Cerebellar nuclear complex (tissue), 1 donor: ENCODE results near the gene LRRFIP2.
"Not testable (repeated sequence)": the region's sequence is repeated elsewhere in the genome, so short reads cannot be mapped to it uniquely, and the experiment has no call there.

Experiments
- DNase-seq, 2 experiments: peaks; one replicate each; lab custom pipeline; 2025; lab: John Stamatoyannopoulos, UW

Gene LRRFIP2

GRCh38 chr3:37067577-37067976, 106.8 kb downstream of the LRRFIP2 start:
- no peak for DNase-seq

GRCh38 chr3:37064747-37065146, 109.6 kb downstream of the LRRFIP2 start:
- DNase-seq, result no peak

- DNase-seq, result no peak
These were observed 116.3 kb downstream of the LRRFIP2 start for GRCh38 chr3:37058117-37058516.

- DNase-seq, result no peak
These were observed 117.6 kb downstream of the LRRFIP2 start for GRCh38 chr3:37056826-37057225.

GRCh38 chr3:37055077-37055476, 119.3 kb downstream of the LRRFIP2 start:
- not testable (repeated sequence) for DNase-seq

GRCh38 chr3:37054370-37054769, 120.0 kb downstream of the LRRFIP2 start:
- DNase-seq, result no peak

- no peak for DNase-seq
These were observed 120.6 kb downstream of the LRRFIP2 start for GRCh38 chr3:37053753-37054152.

- no peak for DNase-seq
These were observed 121.0 kb downstream of the LRRFIP2 start for GRCh38 chr3:37053337-37053736.

- DNase-seq, result no peak
These were observed 121.5 kb downstream of the LRRFIP2 start for GRCh38 chr3:37052860-37053259.

- no peak for DNase-seq
These were observed 124.1 kb downstream of the LRRFIP2 start for GRCh38 chr3:37050282-37050681.

- DNase-seq, result not testable (repeated sequence)
These were observed 131.7 kb downstream of the LRRFIP2 start for GRCh38 chr3:37042712-37043111.

GRCh38 chr3:37041546-37042195, 132.7 kb downstream of the LRRFIP2 start:
- DNase-seq, result no peak

- DNase-seq, result no peak
These were observed 134.2 kb downstream of the LRRFIP2 start for GRCh38 chr3:37040231-37040630.

- DNase-seq, result no peak
These were observed 135.1 kb downstream of the LRRFIP2 start for GRCh38 chr3:37039161-37039846.

- DNase-seq, result no peak
These were observed 137.0 kb downstream of the LRRFIP2 start for GRCh38 chr3:37037352-37037751.

- no peak for DNase-seq
These were observed 141.4 kb downstream of the LRRFIP2 start for GRCh38 chr3:37032961-37033360.

- no peak for DNase-seq
These were observed 143.2 kb downstream of the LRRFIP2 start for GRCh38 chr3:37031096-37031682.

- no peak for DNase-seq
These were observed 143.8 kb downstream of the LRRFIP2 start for GRCh38 chr3:37030588-37030987.

GRCh38 chr3:37029516-37030163, 144.7 kb downstream of the LRRFIP2 start:
- DNase-seq, result no peak

GRCh38 chr3:37029111-37029510, 145.3 kb downstream of the LRRFIP2 start:
- no peak for DNase-seq

- DNase-seq, result no peak
These were observed 146.1 kb downstream of the LRRFIP2 start for GRCh38 chr3:37028329-37028728.

- DNase-seq, result no peak
These were observed 147.5 kb downstream of the LRRFIP2 start for GRCh38 chr3:37026851-37027250.
